HG02678 (cell line): Measurements from ENCODE around the gene FOXRED1.
A peak's percentile ranks its signal among the peaks of the same experiment; 100 is the strongest.

Experiments
- ATAC-seq: cut with Tn5 transposase; IDR thresholded peaks from one replicate; pipeline ENCODE4 v1.9.1; 2021; ENCODE audit warnings: mild to moderate bottlenecking, moderate library complexity; ENCODE audit not compliant: unreplicated experiment

Gene FOXRED1

DNA sequence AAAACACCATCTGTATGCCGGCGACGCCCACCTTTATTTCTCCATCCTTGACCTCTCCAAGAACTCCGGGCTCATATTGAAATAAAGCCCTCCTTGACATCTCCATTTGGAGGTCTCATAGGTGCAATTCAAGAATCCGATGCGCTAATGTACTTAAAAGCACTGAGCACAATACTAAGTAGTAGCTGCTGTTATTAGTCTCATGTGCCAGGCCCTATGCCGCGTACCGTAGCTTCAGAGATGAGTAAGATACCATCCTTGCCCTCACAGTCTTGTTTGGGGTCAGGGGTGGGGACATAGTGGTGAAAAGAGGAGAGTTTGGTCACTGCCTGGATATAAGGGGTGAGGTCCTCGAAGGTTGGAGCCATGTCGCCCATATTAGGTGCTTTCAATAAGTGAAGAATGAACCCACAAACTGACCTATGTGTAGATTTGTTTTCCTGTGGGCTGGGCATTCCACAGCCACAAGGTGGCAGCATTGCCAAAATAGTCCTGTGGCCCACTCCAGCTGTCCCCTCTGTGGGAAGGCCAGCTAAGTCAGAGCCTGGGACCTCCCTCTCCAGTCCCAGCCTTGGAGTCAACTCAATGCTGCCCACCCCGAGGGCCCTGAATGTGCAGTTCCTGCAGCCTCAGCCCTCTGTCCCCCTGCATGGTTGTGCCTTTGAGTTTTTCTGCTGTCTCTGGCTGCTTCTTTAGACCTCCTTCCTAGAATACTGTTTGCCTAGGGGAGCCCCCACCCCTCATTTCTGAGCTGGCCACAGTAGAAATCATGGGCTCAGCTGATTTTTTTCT is 41.4 kb downstream of the FOXRED1 start:
- ATAC-seq, result peak; percentile 33

DNA sequence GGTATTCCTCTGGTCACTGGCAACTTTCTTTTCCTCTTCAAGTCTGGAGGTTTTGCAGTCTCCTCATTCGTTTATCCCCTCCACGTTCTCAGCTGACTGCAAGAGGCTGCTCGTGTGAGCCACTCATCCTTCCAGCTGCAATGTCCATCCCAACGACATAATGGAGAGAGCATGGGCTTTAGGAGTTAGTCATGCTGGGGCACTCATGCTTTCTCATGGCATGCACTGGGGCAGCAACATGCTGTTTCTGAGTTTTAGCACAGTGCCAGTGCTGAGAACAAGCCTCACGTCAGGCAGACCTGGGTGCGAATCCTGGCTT is 42.0 kb downstream of the FOXRED1 start:
- no peak for ATAC-seq

DNA sequence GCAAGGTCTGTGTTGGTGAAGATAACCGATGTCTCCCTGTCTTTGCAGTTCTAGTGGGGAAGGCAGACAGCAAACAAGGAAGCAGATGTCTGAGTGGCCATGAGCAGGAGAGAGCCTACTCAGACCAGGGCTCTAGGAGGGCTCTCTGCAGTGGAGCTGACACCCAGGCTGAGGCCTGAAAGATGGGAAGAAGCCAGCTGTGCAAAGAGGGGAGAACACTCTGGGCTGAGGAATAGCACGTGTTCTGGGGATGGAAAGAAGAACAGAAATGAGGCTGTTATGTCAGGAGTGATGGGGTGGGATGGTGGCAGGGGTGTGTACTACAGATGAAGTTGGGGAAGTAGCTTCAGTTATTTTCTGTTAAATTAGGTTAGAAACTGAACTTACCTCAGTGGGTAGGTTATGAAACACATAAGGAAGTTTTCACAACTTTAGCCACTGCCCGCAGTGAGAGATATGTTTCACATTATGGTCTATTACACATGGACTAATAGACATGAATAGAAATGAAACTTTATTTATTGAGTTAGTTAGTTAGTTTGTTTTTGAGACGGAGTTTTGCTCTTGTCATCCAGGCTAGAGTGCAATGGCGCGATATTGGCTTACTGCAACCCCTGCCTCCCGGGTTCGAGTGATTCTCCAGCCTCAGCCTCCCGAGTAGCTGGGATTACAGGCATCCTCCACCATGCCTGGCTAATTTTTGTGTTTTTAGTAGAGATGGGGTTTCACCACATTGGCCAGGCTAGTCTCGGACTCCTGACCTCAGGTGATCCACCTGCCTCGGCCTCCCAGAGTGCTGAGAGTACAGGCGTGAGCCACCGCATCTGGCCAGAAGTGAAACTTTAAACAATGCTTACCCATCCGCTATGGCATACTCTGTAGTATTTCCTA is 42.7 kb downstream of the FOXRED1 start:
- ATAC-seq, result peak; percentile 61

DNA sequence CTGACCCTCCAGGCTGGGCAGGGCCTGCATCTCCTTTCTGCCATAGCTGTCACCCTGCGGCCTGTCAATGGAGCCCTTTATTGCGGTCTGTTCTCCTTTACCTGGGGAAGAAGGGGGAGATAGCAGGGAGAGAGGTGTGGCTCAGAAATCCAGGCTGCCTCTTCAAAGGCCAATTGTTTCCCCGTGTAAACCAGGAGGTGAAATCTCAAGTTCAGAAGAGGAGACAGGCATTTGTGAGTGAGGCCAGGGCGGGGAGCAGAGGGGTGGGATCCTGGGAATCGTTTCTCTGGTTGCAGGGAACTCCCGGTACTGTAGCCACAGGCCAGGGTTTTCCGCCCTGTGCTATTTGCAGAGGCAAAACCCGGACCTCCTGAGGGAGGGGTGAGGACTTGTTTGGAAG is 44.0 kb downstream of the FOXRED1 start:
- ATAC-seq, result no peak

DNA sequence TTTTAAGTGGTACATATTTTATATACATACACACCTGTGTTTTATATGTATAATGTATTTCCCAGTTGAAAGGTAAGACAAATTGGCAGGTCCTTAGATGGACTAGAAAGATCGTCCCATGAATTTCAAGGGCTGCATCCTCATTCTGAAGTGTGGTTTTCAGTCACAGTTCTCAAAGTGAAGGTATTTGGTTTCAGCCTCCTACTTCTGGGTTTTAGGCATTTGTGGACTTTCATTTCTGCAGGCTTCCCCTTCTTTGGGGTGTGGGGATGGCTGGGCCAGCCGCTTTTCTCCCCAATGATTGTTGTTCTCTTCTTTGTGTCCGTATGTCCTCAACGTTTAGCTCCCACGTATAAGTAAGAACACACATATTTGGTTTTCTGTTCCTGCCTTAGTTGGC is 44.9 kb downstream of the FOXRED1 start:
- no peak for ATAC-seq

DNA sequence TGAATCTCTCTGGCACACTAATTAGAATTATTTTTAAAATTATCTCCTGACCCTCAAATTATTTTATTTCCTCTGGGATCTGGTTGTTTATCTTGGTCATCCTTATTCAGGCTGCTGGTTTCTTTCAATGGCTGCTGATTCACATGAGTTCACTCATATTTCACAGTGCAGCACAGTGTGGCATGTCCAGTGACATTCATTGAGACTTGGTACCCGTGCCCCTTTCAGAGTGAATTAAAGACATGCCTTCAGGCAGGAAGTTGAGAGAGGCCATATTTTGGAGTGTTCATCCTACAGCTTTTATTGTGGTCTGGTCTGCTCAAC is 48.4 kb downstream of the FOXRED1 start:
- ATAC-seq, result no peak

DNA sequence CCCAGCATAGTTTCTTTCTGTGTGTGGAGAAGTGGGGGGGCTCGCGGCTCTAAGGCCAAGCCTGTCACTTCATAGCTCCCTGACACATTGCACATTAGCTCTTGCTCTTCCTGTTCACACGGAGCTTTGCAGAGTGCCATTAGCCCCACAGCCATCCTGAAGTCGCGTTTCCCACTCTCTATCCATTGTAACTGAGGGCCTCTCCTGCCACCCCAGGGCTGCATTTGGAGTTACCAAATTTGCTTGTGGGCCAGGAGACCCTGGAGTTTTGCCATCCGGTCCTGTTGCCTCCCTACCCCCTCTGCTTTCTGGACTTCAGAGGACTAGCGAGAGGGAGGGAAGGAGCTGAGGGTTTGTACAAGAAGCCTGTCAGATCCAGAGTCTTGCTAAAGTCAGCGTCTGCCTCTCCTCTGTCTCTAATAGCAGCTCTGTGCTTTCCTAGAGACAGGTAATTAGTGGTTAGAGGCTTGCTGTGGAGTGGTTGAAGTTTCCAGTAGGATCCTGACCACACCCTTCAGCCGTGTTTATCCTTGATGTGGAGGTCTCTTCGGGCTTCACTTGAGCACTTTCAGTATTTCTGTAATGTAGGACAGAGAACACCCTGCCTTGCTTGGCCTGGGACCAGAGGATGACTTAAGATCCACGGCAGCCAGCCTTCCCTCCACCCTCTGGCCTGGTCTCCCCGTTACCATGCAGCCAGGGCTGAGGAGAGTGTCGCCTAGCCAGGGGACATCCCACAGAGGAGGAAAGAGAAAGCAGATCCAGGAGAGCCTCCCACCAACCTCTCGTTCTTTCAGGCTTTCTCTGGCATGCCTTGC is 49.0 kb downstream of the FOXRED1 start:
- ATAC-seq, result peak; percentile 34

DNA sequence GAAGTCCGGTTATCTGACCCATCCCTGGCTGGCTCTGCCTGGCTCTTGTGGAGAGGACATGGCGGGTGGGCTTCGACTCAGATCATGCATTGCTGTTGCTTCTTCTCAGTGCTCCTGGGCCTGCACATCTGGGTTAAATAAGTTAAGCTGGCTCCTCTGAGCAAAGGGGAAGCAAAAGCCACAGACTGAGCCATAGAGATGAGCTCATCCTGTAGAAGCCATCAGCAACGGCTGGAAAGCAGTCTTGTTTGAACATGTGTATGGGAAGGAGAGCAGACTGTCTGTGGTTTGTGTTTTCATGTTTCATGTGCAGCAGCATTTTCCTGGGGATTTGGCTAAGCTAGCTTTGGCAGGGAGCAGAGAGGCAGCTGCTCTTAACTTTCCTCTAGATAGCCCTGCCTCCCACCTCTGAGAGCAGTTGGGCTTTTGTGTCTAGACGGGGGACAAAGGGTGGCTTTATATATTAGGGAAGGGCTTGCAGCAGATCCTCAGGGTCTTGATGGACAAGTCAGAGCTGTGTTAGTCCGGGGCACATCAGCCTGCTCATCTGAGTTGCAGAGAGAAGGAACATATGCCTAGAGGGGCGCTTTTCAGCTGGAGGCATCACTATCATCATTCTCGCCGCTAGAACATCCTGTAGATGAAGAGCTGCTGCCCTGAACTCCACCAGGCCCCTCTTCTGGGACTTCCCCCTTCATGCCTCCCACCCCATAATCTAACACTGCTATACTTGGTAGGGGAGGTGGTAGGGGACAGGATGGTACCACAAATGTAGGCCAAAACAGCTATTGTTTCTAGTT is 49.8 kb downstream of the FOXRED1 start:
- ATAC-seq, result peak; percentile 90

DNA sequence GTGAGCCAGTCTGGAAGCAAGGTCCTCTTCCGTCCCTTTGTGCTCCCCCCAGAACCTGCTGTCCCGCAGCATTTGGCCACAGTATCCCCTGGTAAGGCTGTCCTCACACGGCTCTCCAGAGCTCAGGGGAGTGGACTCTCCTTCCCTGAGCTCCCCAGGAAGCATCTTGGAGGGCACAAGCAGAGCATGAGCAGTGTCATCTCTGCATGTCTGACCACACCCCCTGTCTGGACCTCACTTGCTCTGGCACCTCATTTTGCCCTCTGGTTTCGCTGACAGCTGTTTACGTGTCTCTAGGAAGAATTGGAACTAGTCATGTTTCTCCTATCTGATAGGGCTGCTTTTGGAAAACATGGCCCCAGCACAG is 50.4 kb downstream of the FOXRED1 start:
- no peak for ATAC-seq

DNA sequence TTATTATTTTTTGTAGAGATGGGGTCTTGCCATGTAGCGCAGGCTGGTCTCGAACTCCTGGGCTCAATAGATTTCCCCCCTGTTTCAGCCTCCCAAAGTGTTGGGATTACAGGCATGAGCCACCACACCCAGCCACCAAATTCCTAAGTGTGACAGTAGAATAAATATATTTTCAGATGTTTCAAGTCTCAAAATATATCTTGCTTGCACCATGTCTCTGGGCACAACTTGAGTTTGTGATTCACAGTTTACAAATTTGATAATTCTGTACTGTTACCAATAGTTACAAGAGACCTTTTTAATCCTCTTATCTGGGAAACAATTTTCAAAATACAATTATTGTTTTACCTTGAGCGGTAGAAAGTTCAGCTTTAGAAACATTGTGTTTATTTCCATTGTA is 54.0 kb downstream of the FOXRED1 start:
- no peak for ATAC-seq

DNA sequence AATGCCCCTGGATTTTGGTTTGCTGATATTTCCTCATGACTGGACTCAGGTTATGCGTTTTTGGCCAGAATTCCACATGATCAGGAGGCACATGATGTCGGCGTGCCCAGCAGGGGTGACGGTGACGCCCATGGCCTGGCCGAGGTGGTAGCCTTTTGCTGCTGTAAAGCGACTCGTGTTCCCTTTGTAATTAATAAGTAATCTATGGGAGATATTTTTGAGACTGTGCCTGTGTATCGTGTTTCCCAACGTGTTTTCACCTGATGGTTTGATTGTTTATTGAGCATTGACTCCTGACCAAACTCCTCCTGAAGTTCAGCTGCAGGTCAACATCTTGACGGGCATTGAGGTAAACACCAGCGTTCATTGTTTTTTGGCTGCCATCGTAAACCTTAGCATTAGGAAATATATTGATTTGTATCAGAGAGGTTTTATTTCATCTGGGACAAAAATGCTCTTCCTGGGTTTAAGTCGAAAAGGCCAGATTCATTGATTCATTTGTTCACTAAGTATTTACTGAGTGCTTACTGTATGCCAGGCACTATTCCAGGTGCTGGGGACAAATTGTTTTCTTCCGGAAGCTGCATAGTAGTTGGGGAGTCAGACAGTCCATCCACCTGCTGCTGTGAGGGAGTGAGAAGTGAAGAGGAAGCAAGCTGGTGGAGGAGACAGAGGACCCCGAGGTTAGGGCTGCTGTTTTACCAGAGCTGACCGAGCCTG is 58.5 kb downstream of the FOXRED1 start:
- no peak for ATAC-seq
